ENCODE results near the gene TSHZ3. TPM values are rescaled to one million over a fixed set of nuclear protein-coding genes. Genes with fewer than 3 reads are reported as not detected.

The TSHZ3 gene
- total RNA-seq, 6 experiments from 2014 or later, result 9.1 to 14.0 (median 13.1) TPM

DNA sequence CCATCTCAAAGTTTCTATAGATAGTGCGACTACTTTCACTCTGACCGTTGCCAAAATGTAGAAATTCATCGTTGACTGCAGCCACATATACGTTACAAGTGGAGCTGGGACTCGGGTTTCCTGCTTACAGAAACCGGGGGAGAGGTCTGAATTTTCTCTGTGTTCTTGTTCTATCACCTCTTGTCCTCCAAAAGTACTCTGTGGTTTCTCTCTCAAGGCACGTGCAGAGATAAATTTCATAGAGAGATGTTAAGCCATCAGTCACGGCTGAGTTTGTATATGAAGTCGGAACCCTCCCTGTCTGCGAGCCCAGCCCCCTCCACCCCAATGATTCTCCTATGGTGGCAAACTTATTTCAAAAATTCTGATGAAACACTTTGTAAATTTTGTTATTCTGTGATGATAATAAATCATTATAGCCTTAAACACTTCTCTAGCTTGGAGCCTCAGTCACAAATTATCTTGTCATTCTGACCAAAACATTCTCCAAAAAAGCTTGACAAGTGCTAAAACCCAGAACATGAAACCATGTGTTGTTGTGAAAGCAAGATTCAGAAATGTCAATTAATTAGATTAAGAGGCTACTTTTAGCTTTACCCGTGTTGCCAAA is 87.5 kb downstream of the TSHZ3 start:
- DNase-seq, result no peak
- no peak for TF ChIP-seq CTCF (IDR thresholded peaks at IDR 0.05)
- Mint-ChIP-seq H3K9me3 (peaks cover 9% of the 10 kb centered on the region; the same call in 1 of the 2 replicates), H3K4me3 (no peak overlapping the region), H3K27me3 (ENCODE audit: insufficient read depth) (no peaks in the 10 kb centered on the region; the same call in 1 of the 2 replicates), H3K27ac (no peak overlapping the region), H3K4me1 (ENCODE audit: low read depth) (peaks cover 16% of the 10 kb centered on the region), H3K36me3 (ENCODE audit: low read depth) (peaks cover 11% of the 10 kb centered on the region)

DNA sequence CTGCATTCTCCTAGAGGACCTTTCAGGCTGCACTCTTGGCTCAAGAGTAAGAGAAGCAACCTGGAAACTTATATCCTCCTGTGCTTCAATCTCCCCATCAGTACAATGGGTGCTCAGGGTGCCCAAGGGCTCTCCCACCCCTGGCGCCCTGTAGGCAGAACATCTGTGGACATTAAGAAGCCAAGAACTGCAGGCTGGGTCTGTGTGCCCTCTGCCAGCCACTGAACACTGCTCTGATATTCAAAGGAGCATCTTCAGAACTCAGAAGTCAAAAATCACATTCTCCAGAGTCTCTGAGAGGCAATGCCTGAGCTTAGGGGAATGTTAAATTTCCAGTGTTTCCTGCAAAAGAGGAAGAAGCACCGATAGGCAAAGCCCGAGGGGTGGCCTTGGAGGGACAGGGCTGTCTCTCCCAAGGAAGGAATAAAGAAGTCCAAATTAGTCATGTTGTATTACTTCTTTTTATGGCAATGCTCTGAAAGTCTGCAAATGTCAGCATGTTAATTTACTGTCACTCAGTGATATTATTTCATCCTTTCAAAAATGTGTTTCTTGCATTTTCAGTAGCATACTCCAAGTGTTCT is 88.1 kb downstream of the TSHZ3 start:
- H3K9me3 Mint-ChIP-seq, result peaks cover 9% of the 10 kb centered on the region; the same call in 1 of the 2 replicates
- H3K4me1 Mint-ChIP-seq (ENCODE audit: low read depth), result peaks cover 16% of the 10 kb centered on the region
- no peaks in the 10 kb centered on the region; the same call in 1 of the 2 replicates for H3K27me3 Mint-ChIP-seq (ENCODE audit: insufficient read depth)
- no peak for DNase-seq
- no peak overlapping the region for H3K27ac Mint-ChIP-seq
- no peak for TF ChIP-seq CTCF (IDR thresholded peaks at IDR 0.05)
- H3K4me3 Mint-ChIP-seq, result no peak overlapping the region
- peaks cover 11% of the 10 kb centered on the region for H3K36me3 Mint-ChIP-seq (ENCODE audit: low read depth)

GRCh38 chr19:31260171-31260933 is 88.9 kb downstream of the TSHZ3 start:
- no peak overlapping the region for H3K4me3 Mint-ChIP-seq
- H3K4me1 Mint-ChIP-seq (ENCODE audit: low read depth), result peaks cover 16% of the 10 kb centered on the region
- H3K9me3 Mint-ChIP-seq, result peaks cover 9% of the 10 kb centered on the region; the same call in 1 of the 2 replicates
- H3K27ac Mint-ChIP-seq, result no peak overlapping the region
- H3K27me3 Mint-ChIP-seq (ENCODE audit: insufficient read depth), result no peaks in the 10 kb centered on the region; the same call in 1 of the 2 replicates
- no peak for DNase-seq
- no peak for TF ChIP-seq CTCF (IDR thresholded peaks at IDR 0.05)
- peaks cover 11% of the 10 kb centered on the region for H3K36me3 Mint-ChIP-seq (ENCODE audit: low read depth)

- no peak overlapping the region for H3K4me3 Mint-ChIP-seq
- H3K9me3 Mint-ChIP-seq, result peaks cover 9% of the 10 kb centered on the region; the same call in 1 of the 2 replicates
- DNase-seq, result no peak
- no peaks in the 10 kb centered on the region; the same call in 1 of the 2 replicates for H3K27me3 Mint-ChIP-seq (ENCODE audit: insufficient read depth)
- H3K4me1 Mint-ChIP-seq (ENCODE audit: low read depth), result peaks cover 16% of the 10 kb centered on the region
- H3K27ac Mint-ChIP-seq, result no peak overlapping the region
- no peak for TF ChIP-seq CTCF (IDR thresholded peaks at IDR 0.05)
- peaks cover 11% of the 10 kb centered on the region for H3K36me3 Mint-ChIP-seq (ENCODE audit: low read depth)
Measured at GRCh38 chr19:31258211-31259052, 90.8 kb downstream of the TSHZ3 start.
